HG03457 (cell line): Measurements from ENCODE around the gene MRRF.
A peak's percentile ranks its signal among the peaks of the same experiment; 100 is the strongest.
"Not testable (repeated sequence)": the region's sequence is repeated elsewhere in the genome, so short reads cannot be mapped to it uniquely, and the experiment has no call there.

Experiments used
- ATAC-seq: cut with Tn5 transposase; IDR thresholded peaks from one replicate; pipeline ENCODE4 v1.9.1; 2021; ENCODE audit warnings: moderate number of reproducible peaks; ENCODE audit not compliant: unreplicated experiment

The MRRF gene

DNA sequence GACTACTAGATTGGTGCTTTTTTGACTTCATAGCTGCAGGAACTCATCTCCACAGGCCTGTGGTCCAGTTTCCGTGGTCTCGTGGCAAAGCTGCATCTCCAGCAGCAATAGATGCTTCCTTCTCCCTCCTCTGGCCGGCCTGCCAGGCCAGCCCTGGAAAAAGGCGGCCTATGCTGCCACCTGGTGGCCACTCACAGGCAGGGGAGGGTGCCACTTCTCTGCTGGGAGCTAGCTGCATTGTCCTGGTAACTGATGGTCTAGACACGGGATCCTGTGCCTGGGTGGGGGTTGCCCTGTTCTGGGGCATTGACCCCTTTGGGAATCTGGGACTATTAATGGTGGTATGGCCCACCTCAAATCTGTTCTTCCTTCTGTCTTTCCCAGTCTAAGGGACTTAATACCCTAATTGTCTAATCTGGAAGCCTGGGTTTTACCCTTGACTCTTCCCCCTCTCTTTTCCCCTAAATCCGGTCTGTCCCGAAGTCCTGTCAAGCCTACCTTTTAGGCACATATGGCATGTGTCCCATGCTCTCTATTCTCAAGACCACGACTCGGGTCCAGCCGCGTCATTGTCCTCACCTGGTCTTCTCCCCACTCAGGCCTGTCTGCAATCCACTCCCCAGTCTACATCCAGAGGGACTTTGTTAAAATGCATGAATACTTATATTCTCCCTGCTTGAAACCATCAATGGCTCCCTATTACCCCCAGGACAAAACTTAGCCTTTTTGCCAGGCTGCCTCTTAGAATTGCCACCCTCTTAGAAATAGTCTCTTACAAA is 86.1 kb downstream of the MRRF start:
- ATAC-seq, result peak; percentile 86

DNA sequence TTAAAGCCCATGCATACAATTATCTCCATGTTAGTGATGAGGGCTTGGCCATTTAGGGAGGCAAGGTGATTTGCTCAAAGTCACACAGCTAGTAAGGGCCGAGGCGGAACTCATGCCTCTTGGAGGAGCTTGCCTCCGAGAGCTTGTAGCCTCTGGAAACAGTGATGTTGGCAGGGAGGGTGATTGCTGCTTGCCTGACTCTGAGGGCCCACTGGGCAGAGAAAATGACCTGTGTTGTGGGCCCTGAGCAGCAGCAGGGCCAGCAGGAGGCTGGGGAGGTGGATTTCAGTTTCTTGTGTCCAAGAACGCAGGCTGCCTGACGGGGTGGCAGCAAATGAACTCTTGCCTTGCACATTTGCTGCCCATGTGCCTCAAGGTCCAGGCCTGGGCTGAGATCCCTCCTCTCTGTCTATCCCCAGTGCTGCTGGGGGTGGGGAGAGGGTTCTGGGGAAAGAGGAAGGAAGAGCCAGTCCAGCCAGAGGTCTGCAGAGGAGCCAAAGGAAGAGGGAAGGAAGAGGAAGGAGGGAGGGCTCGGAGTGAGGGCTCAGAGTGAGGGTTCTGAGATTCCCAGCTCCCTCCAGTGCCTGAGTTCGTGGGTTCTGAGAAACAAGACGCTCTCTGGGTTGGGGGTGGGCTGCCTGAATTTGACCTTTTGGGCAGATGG is 90.0 kb downstream of the MRRF start:
- ATAC-seq, result no peak

DNA sequence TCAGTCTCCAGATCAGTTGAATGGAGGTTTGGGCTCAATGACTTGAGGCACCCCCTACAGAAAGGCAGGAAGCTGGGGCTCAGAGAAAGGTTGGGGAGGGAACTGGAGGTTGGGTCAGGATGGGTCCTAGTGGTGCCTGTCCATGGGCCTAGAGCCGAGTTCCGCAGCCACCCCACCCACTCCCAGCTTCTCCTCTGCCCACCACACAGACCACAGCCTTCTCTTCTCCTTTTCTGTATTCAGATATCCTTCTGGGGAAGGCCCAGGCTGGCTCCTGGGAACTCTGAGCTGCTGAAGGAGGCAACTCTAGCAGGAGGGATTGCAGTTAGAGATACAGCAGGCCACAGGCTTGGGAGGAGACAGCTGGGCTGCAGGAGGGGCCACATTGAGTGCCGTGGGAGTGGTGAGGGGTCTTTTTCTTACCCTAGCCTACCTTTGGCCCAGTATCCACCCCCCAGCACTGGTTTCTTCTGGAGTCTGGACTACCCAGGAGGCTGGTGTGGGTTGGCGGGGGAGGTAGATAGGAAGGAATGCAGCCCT is 90.7 kb downstream of the MRRF start:
- no peak for ATAC-seq

DNA sequence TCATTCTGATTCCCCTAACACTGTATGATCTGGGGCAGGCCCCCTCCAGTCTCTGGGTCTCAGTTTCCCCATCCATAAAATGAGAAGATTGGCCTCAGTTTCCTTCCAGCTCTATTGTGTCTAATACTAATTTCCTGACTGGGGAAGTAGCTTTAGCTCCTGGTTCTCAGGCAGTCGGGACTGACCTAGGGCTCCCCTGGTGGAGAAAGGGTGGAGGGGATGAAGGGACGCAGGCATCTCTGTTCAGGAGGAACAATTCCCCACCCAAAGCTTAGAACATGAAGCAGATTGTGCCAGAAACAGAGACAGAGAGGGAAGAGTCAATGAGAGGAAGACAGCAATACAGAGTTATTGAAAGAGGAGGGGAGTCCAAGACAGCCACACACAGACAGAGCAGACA is 91.9 kb downstream of the MRRF start:
- ATAC-seq, result no peak

DNA sequence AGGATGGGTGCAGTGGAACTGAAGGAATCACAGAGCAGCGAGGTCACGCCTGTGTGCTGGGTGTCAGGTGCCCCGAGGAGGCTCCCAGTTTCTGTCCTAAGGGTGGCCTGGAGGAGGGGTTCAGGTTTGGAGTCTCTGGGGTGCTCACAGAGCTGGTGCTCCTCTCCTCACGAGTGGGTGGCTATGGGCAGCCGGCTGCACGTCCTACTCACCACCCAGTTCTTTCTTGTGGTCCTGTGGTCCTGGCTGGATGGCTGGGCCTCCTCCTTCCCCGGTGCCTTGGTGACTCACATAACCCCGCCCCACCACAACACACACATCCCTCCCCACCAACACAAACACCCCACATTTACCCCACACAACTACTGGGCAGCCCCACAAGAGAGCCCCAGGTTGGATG is 96.2 kb downstream of the MRRF start:
- ATAC-seq, result no peak

DNA sequence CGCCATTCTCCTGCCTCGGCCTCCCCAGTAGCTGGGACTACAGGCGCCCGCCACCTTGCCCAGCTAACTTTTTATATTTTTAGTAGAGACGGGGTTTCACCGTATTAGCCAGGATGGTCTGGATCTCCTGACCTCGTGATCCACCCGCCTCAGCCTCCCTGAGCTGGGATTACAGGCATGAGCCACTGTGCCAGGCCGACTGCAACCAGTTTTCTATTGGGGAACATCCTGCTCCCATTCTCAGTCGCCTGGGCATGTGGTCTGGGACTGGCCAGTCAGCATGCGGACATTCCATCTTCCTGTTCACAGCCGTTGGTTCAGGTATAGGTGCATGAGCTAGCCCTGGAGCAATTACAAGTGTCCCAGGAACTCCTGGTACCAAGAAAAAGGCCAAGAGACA is 98.4 kb downstream of the MRRF start:
- ATAC-seq, result not testable (repeated sequence)

DNA sequence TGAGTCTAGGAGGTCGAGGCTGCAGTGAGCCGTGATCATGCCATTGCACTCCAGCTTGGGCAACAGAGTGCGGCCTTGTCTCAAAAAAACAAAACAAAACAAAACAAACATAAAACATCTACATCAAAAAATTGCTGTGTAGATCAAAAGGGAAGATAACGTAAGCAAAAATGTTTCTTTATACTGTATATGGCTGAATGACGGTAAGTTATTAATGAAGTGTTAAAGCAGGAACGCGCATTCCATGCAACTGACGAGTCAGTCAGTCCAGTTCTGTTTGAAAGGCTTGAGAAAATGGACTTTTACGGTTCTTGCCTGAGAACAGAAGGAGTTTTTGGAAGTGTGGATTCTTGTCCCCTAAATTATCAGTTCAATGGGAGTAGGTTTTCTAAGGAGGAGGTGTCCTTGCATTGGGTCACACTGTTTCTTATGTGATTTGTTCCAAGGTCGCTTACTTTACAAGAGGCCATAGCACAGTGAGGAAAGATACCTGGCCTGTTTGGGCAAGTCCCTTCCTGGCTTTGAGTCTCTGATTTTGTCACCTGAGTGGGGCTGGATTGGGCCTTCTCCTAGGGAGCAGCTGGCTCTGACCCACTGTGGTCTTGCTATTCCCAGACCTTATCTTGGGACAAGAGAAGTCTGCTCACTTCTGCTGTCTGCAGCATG is 99.6 kb downstream of the MRRF start:
- no peak for ATAC-seq

DNA sequence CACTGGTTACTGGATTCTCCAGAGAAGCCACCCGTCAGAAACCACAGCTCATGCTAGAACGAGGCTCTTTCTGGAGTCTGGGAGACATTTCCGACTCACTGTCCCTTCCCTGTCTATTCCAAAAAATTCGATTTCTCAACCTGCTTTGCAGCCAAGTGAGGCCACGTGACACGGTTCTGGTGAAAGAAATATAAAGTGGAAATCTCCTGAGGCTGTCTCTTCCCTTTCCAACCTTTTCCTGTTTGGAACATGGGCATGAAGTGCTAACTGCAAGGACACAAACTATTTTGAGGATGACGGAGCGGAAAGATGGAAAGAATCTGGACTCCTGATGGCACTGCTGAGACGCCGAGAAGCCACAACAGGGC is 100.1 kb downstream of the MRRF start:
- ATAC-seq, result no peak

DNA sequence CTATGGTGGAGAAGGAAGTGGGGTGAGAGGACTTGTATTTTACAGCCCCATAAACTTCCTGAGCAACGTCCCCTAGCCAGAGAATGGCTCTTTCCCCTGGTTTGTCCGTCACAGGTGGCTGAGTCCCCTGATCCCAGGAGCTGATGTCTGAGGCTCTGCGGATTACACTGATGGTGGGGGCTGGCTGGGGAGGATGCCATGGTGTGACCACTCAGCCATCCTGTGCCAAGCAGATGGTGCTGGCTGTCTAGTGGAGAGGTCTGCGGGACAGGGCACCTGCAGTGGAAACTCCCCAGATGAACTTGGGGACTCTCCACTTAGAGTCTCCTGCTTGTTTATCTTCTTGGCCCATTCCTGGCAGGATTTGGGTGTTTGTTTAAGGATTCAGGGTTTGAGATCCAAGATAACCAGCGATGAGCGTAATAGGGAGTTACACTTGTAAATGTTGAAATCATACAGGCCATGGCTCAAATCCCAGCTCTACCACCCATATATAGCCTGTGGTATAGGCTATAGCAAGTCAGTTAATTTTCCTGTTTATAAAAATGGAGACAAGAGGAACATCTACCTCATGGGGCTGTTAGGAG is 101.5 kb downstream of the MRRF start:
- ATAC-seq, result no peak

DNA sequence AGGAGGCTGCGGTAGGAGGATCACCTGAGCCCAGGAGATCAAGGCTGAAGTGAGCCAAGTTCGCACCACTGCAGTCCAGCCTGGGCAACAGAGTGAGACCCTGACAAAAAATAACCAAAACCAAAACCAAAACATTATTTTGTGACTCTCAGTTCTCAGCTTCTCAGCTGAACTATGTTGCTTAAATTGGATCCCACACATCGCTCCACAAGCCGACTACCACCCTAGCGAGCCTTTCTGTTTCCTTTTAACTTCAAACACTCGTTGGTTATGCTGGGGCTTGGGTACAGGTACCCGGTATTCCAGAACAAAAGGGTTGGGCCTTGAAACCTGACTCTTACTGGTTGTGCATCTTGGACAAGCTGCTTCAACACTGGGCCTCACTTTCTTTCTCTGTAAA is 102.4 kb downstream of the MRRF start:
- no peak for ATAC-seq

DNA sequence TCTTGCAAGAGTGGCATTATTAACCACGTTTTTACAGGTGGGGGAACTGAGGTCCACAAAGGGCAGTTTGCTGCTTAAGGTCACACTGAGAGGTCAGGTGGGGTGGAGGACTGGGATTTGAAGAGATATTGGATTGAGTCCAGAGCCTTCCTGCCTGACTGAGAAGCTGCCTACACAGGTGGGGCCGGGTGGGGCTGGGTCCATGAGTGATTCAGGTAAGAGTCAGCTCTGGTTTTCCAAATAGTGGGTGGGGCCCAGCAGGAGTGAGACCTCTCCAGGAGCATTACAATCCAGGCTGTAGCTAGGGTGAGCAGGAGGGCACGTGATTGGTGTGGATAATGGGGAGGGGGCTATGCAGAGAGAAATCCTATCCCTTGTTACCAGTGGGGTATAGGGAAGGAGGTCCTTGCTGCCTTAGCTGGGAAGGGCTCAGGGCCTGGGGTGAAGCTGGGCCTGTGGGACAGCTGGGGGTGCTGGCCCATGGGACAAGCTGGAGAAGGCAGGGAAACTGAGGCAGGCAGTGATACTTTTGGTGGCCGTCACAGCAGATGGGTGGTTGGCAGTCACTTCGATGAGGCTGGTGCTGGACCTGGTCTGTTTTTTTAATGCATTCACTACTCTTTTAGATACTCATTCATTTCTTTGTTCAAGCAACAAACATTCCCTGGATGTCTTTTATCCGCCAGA is 103.2 kb downstream of the MRRF start:
- no peak for ATAC-seq

DNA sequence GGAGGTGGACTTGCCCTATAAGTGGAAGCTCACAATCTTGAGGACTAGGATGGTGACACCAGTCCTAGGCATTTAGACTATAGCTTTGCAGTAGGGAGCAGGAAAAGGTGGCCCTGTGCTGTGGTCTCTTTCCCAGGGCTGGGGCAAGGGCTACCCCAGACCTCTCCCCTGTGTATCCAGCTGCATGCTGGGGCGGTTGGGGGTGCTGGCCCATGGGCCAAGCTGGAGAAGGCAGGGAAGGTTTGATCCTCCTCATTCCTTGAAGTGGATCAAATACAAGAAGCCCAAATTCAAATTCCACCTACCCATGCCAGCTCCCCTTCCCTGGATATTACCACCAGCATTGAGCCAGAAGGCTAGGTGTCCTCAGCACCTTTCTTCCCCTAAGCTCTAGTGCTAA is 104.0 kb downstream of the MRRF start:
- no peak for ATAC-seq

DNA sequence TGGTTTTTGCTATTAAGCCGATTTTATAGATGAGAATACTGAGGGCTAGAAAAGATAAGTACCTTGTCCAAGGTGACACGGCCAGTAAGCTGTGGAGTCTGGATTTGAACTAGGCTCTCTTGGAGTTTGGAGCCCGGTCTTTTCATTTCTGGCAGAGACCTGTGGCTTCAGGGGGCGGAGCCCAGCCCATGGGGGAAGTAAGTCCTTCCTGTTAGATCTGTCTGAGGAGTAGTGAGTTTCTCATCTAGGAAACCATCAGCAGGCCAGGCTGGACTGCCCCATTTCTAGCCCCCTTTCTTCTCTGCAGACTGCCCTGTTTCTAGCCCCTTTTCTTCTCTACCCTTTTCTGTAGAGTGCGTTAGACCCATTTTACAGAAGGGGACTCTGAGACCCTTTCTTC is 105.6 kb downstream of the MRRF start:
- no peak for ATAC-seq

DNA sequence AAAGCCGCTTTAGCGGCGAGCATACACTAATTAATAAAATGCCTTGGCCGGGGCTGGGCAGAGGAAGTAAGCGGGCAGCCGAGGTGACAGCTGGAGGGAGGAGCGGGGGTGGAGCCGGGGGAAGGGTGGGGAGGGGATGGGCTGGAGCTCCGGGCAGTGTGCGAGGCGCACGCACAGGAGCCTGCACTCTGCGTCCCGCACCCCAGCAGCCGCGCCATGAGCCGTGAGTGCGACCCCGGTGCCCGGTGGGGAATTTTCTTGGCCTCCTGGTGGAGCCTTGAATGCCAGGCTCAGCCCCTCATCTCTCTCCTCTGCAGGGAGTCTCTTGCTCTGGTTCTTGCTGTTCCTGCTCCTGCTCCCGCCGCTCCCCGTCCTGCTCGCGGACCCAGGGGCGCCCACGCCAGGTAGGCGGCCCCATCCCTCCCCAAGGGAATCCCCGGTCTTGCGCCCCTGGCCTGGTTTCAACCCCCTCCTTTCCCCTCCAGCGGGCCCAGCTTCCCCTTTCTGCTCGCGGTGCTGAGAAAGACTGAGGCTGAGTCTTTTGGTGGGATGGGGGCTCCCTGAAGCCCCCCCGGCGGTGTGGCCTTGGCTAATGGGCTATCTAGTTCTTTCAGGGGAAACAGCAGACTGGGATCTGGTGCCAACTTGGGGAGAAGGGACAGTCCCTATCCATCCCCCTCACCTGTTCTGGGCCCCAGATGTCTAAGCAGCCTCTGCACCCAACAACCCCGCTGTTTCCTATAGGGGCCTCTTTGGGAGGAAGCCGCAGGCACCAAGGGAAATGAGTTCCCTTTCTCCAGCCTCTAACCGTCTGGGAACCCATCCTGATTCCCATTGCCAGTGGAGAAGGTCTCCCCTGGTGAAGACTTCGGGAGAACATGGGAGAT is 106.4 kb downstream of the MRRF start, which contains the start of gene PTGS1:
PTGS1 (plus strand) TSS at position 156 of the 887 bp plus-strand sequence; CDS start at position 217, 61 bp downstream.
- ATAC-seq, result no peak

DNA sequence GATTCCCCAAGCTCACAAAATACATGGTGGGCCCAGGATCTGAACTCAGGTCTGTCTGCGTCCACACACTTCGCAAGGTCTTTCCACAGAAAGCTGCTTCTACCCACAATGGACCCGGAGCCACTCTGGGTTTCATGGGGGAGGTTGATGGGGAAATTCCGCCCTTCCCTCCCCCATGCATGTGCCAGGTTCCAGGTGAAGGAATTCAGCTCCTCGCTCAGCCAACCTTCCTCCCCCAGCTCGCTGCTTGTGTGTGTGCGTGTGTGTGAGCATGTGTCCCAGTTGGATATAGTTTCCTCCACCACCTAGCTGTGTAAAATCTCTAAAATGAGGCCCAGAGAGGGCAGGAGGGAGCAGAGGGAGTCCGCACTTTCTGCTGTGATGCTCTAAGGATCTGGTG is 107.2 kb downstream of the MRRF start:
- ATAC-seq, result no peak

DNA sequence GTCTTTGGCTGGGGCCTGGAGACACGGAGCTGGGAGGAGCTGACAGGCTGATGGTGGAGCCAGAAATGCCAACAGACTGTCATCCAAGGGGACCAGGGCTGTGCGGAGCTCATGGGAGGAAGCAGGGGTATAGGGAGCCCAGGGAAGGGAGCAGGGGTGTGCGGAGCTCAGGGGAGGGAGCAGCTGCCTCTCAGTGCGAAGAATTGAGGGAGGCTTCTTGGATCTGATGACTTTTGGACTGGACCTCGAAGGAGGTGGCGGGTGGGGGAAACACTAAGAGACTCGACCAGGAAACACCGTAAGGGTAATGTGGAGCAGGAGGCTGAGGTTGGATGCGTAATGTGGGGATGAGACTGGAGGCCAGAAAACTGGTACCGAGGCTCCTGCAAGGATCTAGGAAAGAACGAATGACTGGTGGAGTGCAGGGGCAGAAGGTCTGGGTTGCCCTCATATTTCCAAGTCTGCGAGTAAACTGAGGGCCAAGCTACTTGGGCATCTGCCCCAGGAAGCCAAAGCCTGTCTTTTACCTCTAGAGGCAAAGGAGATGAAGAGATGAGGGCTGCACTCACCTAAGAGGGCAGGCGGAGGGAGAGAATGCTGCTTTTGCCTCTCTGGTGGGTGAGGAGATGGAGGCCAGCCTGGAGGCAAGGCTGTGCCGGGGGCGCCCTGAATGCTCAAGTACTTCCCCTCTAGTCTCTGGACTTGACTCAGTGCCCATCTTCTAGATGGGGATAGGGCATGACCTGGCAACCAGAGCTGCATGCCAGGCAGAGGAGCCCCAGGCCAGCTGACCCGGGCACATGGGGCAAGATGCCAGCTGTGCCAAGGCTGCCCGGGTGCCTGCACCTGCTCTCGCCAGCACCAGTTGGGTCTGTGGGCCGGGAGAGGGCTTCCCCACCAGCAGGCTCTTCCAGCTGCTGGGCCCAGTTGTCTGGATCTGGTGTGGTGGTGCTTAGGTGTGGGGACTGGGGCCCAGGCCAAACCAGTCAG is 108.5 kb downstream of the MRRF start:
- ATAC-seq, result no peak

DNA sequence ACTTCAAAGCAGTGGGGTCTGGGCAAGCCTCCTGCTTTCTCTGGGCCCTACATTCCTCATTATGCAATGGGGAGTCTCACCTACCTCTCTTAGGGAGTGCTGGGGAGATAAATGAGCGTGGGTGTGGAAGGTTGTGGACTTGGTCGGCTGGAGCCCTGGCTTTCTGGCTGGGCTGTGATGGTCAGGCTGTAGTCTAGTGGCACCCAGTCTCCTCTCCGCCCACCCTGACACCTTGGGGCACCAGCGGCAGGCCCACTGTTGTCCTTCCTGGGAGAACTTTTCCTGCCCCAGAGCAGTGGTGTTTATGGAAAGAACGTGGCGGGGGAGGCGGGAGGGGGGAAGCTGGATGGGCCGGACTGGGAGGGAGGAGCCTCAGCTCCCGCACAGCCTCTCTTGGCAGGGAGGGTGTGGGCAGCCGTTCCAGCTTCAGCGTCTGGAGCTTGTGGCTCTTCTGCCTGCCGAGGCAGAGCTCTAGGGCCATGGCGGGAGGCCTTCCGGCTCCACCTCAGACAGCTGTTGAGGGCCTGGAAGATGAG is 110.3 kb downstream of the MRRF start:
- no peak for ATAC-seq

DNA sequence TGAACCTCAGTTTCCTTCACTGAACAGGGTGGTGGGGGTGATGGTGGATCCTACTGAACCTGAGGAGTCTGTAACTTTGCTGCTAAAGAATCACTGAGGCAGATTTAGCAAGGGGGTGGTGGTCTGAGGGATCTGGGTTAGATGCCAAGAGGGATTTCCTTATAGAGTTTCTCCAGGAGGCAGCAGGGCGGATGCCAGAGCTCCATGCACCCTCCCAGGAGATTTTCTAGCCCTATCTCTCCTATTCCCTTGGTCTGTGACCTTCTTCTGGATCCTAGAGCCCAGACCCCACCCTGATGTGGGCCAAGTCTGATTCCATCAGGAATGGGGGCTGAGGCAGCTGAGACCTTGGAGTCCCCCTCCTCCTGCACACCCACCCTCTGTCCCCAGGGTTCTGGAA is 112.1 kb downstream of the MRRF start:
- ATAC-seq, result no peak
